Breast epithelium (tissue), 4 donors: ENCODE results near the gene TMEM35A. TPM values are rescaled to one million over a fixed set of nuclear protein-coding genes. Genes with fewer than 3 reads are reported as not detected.

Experiments used
- DNase-seq, 2 donors: peaks; one replicate each; pipeline ENCODE4 v3.0.0-alpha.2; 2019; ENCODE audit warnings: low spot score in 2 of 2
- H3K27ac ChIP-seq, 2 donors: fragments of 200-600 bp; sonication (generic) in 1 of 2; one replicate each; pipeline ENCODE4 v1.5.1; 2016 to 2019; ENCODE audit warnings: mild to moderate bottlenecking in 1 of 2
- H3K27me3 ChIP-seq, 2 donors: fragments of 200-600 bp; sonication (generic) in 1 of 2; one replicate each; pipeline versions ENCODE4 v1.5.1 to v1.6.0; 2017 to 2019; ENCODE audit warnings: control low read depth in 1 of 2, mild to moderate bottlenecking in 1 of 2
- H3K36me3 ChIP-seq: fragments of 200-600 bp; one replicate; pipeline ENCODE4 v1.5.1; 2019
- H3K4me1 ChIP-seq, 2 donors: fragments of 200-600 bp; sonication (generic); one replicate each; pipeline ENCODE4 v1.5.1; 2016 to 2019; ENCODE audit warnings: control low read depth in 1 of 2
- H3K4me3 ChIP-seq, 3 donors: fragments of 200-600 bp; sonication (generic); 1 replicate in 2 of 3; 2 replicates in 1 of 3; pipeline ENCODE4 v1.5.1; 2016 to 2019; ENCODE audit warnings: mild to moderate bottlenecking in 3 of 3, moderate library complexity in 2 of 3
- H3K9me3 ChIP-seq, 2 donors: fragments of 200-600 bp; sonication (generic) in 1 of 2; one replicate each; pipeline ENCODE4 v1.5.1; 2016 to 2019; ENCODE audit warnings: control low read depth in 1 of 2
- POLR2A ChIP-seq: fragments of 450-650 bp; IDR thresholded peaks from one replicate; pipeline ENCODE4 v1.6.1; 2016; ENCODE audit warnings: antibody characterized with exemption, mild to moderate bottlenecking, moderate library complexity
- POLR2AphosphoS5 ChIP-seq, 3 donors: sonication (generic); formaldehyde crosslinking; IDR thresholded peaks; one replicate each; pipeline ENCODE4 v1.6.1; 2017; ENCODE audit warnings: antibody characterized with exemption in 3 of 3
- intact Hi-C: fragments of 100-400 bp; cut with DNase I; formaldehyde crosslinking; loops from one replicate; pipeline ENCODE4 v1.15.1; 2023; ENCODE audit warnings: low total_unique reads
- total RNA-seq, 3 donors: library from RNA; depleted of rRNA; stranded (reverse); fragments of >200 nt; gene quantifications; one replicate each; pipeline ENCODE4 v1.1.0, GENCODE V29; 2016
- TF ChIP-seq, protein P1 (sequence below), 3 donors: fragments of 450-650 bp; IDR thresholded peaks; one replicate each; pipeline ENCODE4 v1.5.1; 2016 to 2017; ENCODE audit warnings: antibody characterized with exemption in 3 of 3, mild to moderate bottlenecking in 3 of 3, moderate library complexity in 3 of 3

The TMEM35A gene, protein sequence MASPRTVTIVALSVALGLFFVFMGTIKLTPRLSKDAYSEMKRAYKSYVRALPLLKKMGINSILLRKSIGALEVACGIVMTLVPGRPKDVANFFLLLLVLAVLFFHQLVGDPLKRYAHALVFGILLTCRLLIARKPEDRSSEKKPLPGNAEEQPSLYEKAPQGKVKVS
- 1 to 10 TPM in 1 of 3 donors, under 1 TPM in 2; 0.15 to 2.1 (median 0.33) TPM for total RNA-seq

DNA sequence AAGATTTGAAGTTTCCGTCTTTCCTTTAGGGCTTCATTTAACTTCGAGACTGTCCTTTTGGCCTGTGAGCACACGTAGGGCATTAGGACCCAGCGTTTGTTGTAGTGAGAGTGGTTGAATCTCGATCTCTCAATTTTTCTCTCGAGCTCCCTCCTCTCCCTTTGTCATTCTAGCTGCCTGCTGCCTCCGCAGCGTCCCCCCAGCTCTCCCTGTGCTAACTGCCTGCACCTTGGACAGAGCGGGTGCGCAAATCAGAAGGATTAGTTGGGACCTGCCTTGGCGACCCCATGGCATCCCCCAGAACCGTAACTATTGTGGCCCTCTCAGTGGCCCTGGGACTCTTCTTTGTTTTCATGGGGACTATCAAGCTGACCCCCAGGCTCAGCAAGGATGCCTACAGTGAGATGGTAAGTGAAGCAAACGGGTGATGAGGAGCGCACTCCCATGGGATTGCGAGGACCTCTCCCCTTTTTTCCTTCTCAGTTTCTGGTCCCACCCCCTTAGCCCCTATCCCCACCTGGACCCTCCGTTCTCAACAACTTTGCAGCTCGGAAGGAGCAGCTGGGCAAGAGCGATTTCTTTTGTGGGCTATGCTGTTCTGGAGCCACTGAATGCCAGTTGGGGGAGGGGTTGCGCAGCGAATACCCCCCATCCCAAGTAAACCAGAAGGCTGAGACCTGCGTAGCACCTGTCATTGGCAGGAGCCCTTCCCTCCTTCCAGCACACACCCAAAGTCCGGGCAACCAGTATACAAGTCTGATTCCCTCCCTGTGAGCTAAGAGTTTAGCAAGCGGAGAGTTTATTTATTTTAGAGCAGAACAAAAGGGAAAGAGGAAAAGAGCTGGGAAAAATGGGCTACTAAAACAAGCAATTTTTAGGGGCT, at the start of gene TMEM35A:
TSS of gene TMEM35A (plus strand) at position 164 of the 883 bp plus-strand sequence. CDS start at position 288, 124 bp downstream.
- intact Hi-C loops: no loop called here
- TF ChIP-seq POLR2A: no peak
- TF ChIP-seq, protein P1, sequence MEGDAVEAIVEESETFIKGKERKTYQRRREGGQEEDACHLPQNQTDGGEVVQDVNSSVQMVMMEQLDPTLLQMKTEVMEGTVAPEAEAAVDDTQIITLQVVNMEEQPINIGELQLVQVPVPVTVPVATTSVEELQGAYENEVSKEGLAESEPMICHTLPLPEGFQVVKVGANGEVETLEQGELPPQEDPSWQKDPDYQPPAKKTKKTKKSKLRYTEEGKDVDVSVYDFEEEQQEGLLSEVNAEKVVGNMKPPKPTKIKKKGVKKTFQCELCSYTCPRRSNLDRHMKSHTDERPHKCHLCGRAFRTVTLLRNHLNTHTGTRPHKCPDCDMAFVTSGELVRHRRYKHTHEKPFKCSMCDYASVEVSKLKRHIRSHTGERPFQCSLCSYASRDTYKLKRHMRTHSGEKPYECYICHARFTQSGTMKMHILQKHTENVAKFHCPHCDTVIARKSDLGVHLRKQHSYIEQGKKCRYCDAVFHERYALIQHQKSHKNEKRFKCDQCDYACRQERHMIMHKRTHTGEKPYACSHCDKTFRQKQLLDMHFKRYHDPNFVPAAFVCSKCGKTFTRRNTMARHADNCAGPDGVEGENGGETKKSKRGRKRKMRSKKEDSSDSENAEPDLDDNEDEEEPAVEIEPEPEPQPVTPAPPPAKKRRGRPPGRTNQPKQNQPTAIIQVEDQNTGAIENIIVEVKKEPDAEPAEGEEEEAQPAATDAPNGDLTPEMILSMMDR (IDR thresholded peaks at IDR 0.05): no peak
- no peak for TF ChIP-seq POLR2AphosphoS5 (IDR thresholded peaks at IDR 0.05)

DNA sequence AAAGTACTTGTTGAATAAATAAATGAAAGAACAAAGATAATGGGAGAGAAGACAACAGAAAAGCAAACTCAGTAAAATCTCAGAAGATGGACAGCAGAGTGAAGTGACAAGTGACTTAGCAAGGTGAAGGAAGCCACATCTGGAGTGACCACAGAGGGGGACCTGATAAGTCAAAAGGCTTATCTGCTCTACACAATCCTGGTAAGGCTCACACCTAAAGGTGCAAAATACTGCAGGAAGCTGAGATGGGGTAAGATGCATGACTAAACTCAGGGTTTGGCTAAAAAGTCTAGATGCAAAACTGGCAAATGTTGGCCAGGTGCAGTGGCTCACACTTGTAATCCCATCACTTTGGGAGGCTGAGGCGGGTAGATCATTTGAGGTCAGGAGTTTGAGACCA, 49.0 kb upstream of the TMEM35A start:
- H3K4me1 ChIP-seq: no peaks in the 10 kb centered on the region
- no peaks in the 10 kb centered on the region for H3K36me3 ChIP-seq
- TF ChIP-seq, protein P1 (IDR thresholded peaks at IDR 0.05): no peak
- TF ChIP-seq POLR2A: no peak
- no peaks in the 10 kb centered on the region for H3K9me3 ChIP-seq
- no peak overlapping the region for H3K27ac ChIP-seq
- intact Hi-C loops: no loop called here
- no peak overlapping the region for H3K4me3 ChIP-seq
- no peak for DNase-seq
- peaks cover 0 to 17% of the 10 kb centered on the region in 2 donors for H3K27me3 ChIP-seq

More for the DNA sequence above, at the start of gene TMEM35A:
- Histone ChIP-seq H3K4me1 (no peaks in the 10 kb centered on the region), H3K27ac (no peak within 1 kb of the TSS), H3K27me3 (peaks cover 0 to 61% of the 10 kb centered on the region in 2 donors), H3K9me3 (no peaks in the 10 kb centered on the region), H3K36me3 (no peaks in the 10 kb centered on the region), H3K4me3 (peak within 1 kb of the TSS; percentile 37 to 61 (median 42))
- DNase-seq: no peak

DNA sequence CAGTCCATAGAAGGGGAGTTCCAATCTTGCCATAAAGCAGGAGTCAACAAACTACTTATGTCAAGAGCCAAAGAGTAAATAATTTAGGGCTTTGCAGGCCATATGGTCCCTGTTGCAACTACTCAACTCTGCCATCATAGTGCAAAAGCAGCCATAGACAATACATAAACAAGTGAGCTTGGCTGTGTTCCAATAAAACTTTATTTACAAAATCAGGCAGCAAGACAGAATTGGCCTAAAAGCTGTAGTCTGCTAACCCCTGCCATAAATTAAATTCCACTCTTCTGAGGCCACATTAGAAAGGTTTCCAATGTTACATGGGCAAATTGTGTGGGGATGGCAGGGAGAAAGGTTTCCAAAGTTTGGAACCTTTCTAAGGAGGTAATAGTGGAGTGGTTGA, 41.4 kb upstream of the TMEM35A start:
- Histone ChIP-seq H3K4me3 (no peak overlapping the region), H3K27me3 (peaks cover 0 to 4% of the 10 kb centered on the region in 2 donors), H3K9me3 (no peaks in the 10 kb centered on the region), H3K4me1 (no peaks in the 10 kb centered on the region), H3K27ac (no peak overlapping the region), H3K36me3 (no peaks in the 10 kb centered on the region)
- TF ChIP-seq POLR2AphosphoS5 (IDR thresholded peaks at IDR 0.05) (no peak), POLR2A (no peak)
- TF ChIP-seq, protein P1 (IDR thresholded peaks at IDR 0.05): no peak
- intact Hi-C loops: no loop called here
- no peak for DNase-seq

DNA sequence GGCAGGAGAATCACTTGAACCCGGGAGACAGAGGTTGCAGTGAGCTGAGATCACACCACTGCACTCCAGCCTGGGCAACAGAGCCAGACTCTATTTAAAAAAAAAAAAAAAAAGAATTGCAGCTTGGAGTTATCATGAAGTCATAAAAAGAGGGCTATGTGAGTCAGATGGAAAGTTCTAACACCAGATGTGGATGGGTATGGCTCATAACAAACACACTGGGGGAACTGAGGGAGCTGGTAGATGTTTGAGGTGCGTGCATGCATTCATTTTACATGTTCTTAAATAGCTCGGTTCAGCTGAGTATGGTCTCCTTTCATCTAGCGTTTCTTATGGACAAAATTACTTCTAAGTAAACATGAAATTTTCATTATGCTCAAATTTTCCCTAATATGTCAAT, 38.5 kb upstream of the TMEM35A start:
- no peaks in the 10 kb centered on the region for H3K36me3 ChIP-seq

More for the DNA sequence above, 38.5 kb upstream of the TMEM35A start:
- Histone ChIP-seq H3K9me3 (no peaks in the 10 kb centered on the region), H3K4me3 (no peak overlapping the region), H3K4me1 (no peaks in the 10 kb centered on the region), H3K27me3 (peaks cover 0 to 4% of the 10 kb centered on the region in 2 donors), H3K27ac (no peak overlapping the region)
- intact Hi-C loops: loop anchor here (10.0 kb wide), 1 partner anchor 415 kb away; no protein-coding TSS in a partner anchor
- no peak for TF ChIP-seq POLR2AphosphoS5 (IDR thresholded peaks at IDR 0.05)
- TF ChIP-seq, protein P1 (IDR thresholded peaks at IDR 0.05): no peak
- no peak for TF ChIP-seq POLR2A
- DNase-seq: no peak
